ENCODE measurements around the gene CCNJL. TPM values are rescaled to one million over a fixed set of nuclear protein-coding genes. Genes with fewer than 3 reads are reported as not detected.
"Not testable (repeated sequence)": the region's sequence is repeated elsewhere in the genome, so short reads cannot be mapped to it uniquely, and the experiment has no call there.

The CCNJL gene
- total RNA-seq, 2 experiments from 2014 or later: not detected

GRCh38 chr5:160349249-160349934 is 37.0 kb upstream of the CCNJL start:
- DNase-seq: no peak
- no peaks in the 10 kb centered on the region for H3K9me3 Mint-ChIP-seq
- CTCF ChIA-PET: no interaction called here
- no peaks in the 10 kb centered on the region for H3K4me1 Mint-ChIP-seq (ENCODE audit: low read depth)
- intact Hi-C loops (cut with micrococcal nuclease): loop anchor here (5.0 to 10.0 kb wide), 2 partner anchors 87 to 905 kb away; no protein-coding TSS in a partner anchor
- no peaks in the 10 kb centered on the region for H3K36me3 Mint-ChIP-seq (ENCODE audit: low read depth)
- H3K27me3 Mint-ChIP-seq (ENCODE audit: low read depth): no peaks in the 10 kb centered on the region
- no peak overlapping the region for H3K4me3 Mint-ChIP-seq
- no peak overlapping the region for H3K27ac Mint-ChIP-seq

- H3K4me3 Mint-ChIP-seq: no peak overlapping the region
- no peak for DNase-seq
- no peaks in the 10 kb centered on the region for H3K9me3 Mint-ChIP-seq
- H3K27me3 Mint-ChIP-seq (ENCODE audit: low read depth): peaks cover 3% of the 10 kb centered on the region
- H3K36me3 Mint-ChIP-seq (ENCODE audit: low read depth): no peaks in the 10 kb centered on the region
- H3K4me1 Mint-ChIP-seq (ENCODE audit: low read depth): no peaks in the 10 kb centered on the region
- CTCF ChIA-PET: interaction anchor here (0.7 to 0.9 kb wide), 2 partner anchors 150 to 326 kb away, joined by 3 to 5 read pairs; no protein-coding TSS in a partner anchor
- H3K27ac Mint-ChIP-seq: no peak overlapping the region
- intact Hi-C loops (cut with micrococcal nuclease): loop anchor here (5.0 to 10.0 kb wide), 2 partner anchors 86 to 903 kb away; no protein-coding TSS in a partner anchor
These were observed 35.7 kb upstream of the CCNJL start for GRCh38 chr5:160348080-160348479.

- no peaks in the 10 kb centered on the region for H3K9me3 Mint-ChIP-seq
- no peaks in the 10 kb centered on the region for H3K4me1 Mint-ChIP-seq (ENCODE audit: low read depth)
- H3K27me3 Mint-ChIP-seq (ENCODE audit: low read depth): peaks cover 3% of the 10 kb centered on the region
- no peak overlapping the region for H3K4me3 Mint-ChIP-seq
- CTCF ChIA-PET: interaction anchor here (0.7 to 0.9 kb wide), 3 partner anchors 16 to 325 kb away, joined by 3 to 5 read pairs (median 5); no protein-coding TSS in a partner anchor
- H3K36me3 Mint-ChIP-seq (ENCODE audit: low read depth): no peaks in the 10 kb centered on the region
- intact Hi-C loops (cut with micrococcal nuclease): loop anchor here (5.0 to 10.0 kb wide), 2 partner anchors 85 to 903 kb away; no protein-coding TSS in a partner anchor
- H3K27ac Mint-ChIP-seq: no peak overlapping the region
- DNase-seq: no peak
These were observed 35.1 kb upstream of the CCNJL start for GRCh38 chr5:160347448-160347847.

GRCh38 chr5:160342413-160342941 is 30.1 kb upstream of the CCNJL start:
- Mint-ChIP-seq H3K36me3 (ENCODE audit: low read depth) (no peaks in the 10 kb centered on the region), H3K4me1 (ENCODE audit: low read depth) (no peaks in the 10 kb centered on the region), H3K27ac (no peak overlapping the region), H3K4me3 (no peak overlapping the region), H3K9me3 (no peaks in the 10 kb centered on the region), H3K27me3 (ENCODE audit: low read depth) (peaks cover 3% of the 10 kb centered on the region)
- CTCF ChIA-PET: interaction anchor here (0.6 to 5.5 kb wide), 9 partner anchors 9 to 730 kb away, joined by 3 to 49 read pairs (median 3); no protein-coding TSS in a partner anchor
- no peak for DNase-seq
- intact Hi-C loops (cut with micrococcal nuclease): loop anchor here (10.0 kb wide), 1 partner anchor 898 kb away; no protein-coding TSS in a partner anchor

- H3K36me3 Mint-ChIP-seq (ENCODE audit: low read depth): no peaks in the 10 kb centered on the region
- H3K4me3 Mint-ChIP-seq: no peak overlapping the region
- intact Hi-C loops (cut with micrococcal nuclease): loop anchor here (10.0 kb wide), 1 partner anchor 897 kb away; no protein-coding TSS in a partner anchor
- no peak for DNase-seq
- H3K4me1 Mint-ChIP-seq (ENCODE audit: low read depth): no peaks in the 10 kb centered on the region
- peaks cover 3% of the 10 kb centered on the region for H3K27me3 Mint-ChIP-seq (ENCODE audit: low read depth)
- CTCF ChIA-PET: interaction anchor here (5.4 to 5.5 kb wide), 2 partner anchors 143 to 318 kb away, joined by 49 read pairs; no protein-coding TSS in a partner anchor
- no peak overlapping the region for H3K27ac Mint-ChIP-seq
- H3K9me3 Mint-ChIP-seq: no peaks in the 10 kb centered on the region
These were observed 29.0 kb upstream of the CCNJL start for GRCh38 chr5:160341309-160341870.

- DNase-seq; H3K36me3 Mint-ChIP-seq (ENCODE audit: low read depth); H3K4me3 Mint-ChIP-seq; H3K4me1 Mint-ChIP-seq (ENCODE audit: low read depth); H3K27me3 Mint-ChIP-seq (ENCODE audit: low read depth); H3K9me3 Mint-ChIP-seq; H3K27ac Mint-ChIP-seq: not testable (repeated sequence)
- CTCF ChIA-PET: interaction anchor here (0.7 kb wide), 1 partner anchor 116 kb away, joined by 5 read pairs; no protein-coding TSS in a partner anchor
- intact Hi-C loops (cut with micrococcal nuclease): loop anchor here (10.0 kb wide), 1 partner anchor 896 kb away; no protein-coding TSS in a partner anchor
These were observed 28.1 kb upstream of the CCNJL start for GRCh38 chr5:160340513-160340912.

GRCh38 chr5:160339406-160340130 is 27.2 kb upstream of the CCNJL start:
- no peak overlapping the region for H3K27ac Mint-ChIP-seq
- H3K4me3 Mint-ChIP-seq: no peak overlapping the region
- H3K9me3 Mint-ChIP-seq: no peaks in the 10 kb centered on the region
- H3K4me1 Mint-ChIP-seq (ENCODE audit: low read depth): no peaks in the 10 kb centered on the region
- intact Hi-C loops (cut with micrococcal nuclease): loop anchor here (10.0 kb wide), 1 partner anchor 895 kb away; no protein-coding TSS in a partner anchor
- no peaks in the 10 kb centered on the region for H3K36me3 Mint-ChIP-seq (ENCODE audit: low read depth)
- no peak for DNase-seq
- CTCF ChIA-PET: no interaction called here
- H3K27me3 Mint-ChIP-seq (ENCODE audit: low read depth): peaks cover 3% of the 10 kb centered on the region

GRCh38 chr5:160334716-160335115 is 22.4 kb upstream of the CCNJL start:
- H3K27me3 Mint-ChIP-seq (ENCODE audit: low read depth); intact Hi-C loops (cut with micrococcal nuclease): not testable (repeated sequence)
- CTCF ChIA-PET: interaction anchor here (1.3 kb wide), 1 partner anchor 11 kb away, joined by 5 read pairs; no protein-coding TSS in a partner anchor

GRCh38 chr5:160333721-160334120 is 21.4 kb upstream of the CCNJL start:
- no peak overlapping the region for H3K4me3 Mint-ChIP-seq
- H3K36me3 Mint-ChIP-seq (ENCODE audit: low read depth): no peaks in the 10 kb centered on the region
- intact Hi-C loops (cut with micrococcal nuclease): no loop called here
- no peak overlapping the region for H3K27ac Mint-ChIP-seq
- CTCF ChIA-PET: interaction anchor here (0.8 to 1.3 kb wide), 3 partner anchors 9 to 211 kb away, joined by 3 to 5 read pairs (median 4); no protein-coding TSS in a partner anchor
- DNase-seq: no peak
- H3K9me3 Mint-ChIP-seq: no peaks in the 10 kb centered on the region
- H3K27me3 Mint-ChIP-seq (ENCODE audit: low read depth): no peaks in the 10 kb centered on the region
- H3K4me1 Mint-ChIP-seq (ENCODE audit: low read depth): peaks cover 6% of the 10 kb centered on the region

More at GRCh38 chr5:160334716-160335115, 22.4 kb upstream of the CCNJL start:
- H3K4me1 Mint-ChIP-seq (ENCODE audit: low read depth); H3K36me3 Mint-ChIP-seq (ENCODE audit: low read depth); DNase-seq; H3K27ac Mint-ChIP-seq; H3K9me3 Mint-ChIP-seq; H3K4me3 Mint-ChIP-seq: not testable (repeated sequence)

GRCh38 chr5:160330212-160330611 is 17.8 kb upstream of the CCNJL start:
- CTCF ChIA-PET: no interaction called here
- intact Hi-C loops (cut with micrococcal nuclease): no loop called here
- DNase-seq: no peak
- no peaks in the 10 kb centered on the region for H3K9me3 Mint-ChIP-seq
- no peaks in the 10 kb centered on the region for H3K27me3 Mint-ChIP-seq (ENCODE audit: low read depth)
- H3K4me1 Mint-ChIP-seq (ENCODE audit: low read depth): peaks cover 6% of the 10 kb centered on the region
- H3K4me3 Mint-ChIP-seq: no peak overlapping the region
- H3K36me3 Mint-ChIP-seq (ENCODE audit: low read depth): no peaks in the 10 kb centered on the region
- no peak overlapping the region for H3K27ac Mint-ChIP-seq

- H3K9me3 Mint-ChIP-seq: no peaks in the 10 kb centered on the region
- H3K4me1 Mint-ChIP-seq (ENCODE audit: low read depth): peaks cover 6% of the 10 kb centered on the region
- DNase-seq: no peak
- CTCF ChIA-PET: interaction anchor here (0.6 kb wide), 1 partner anchor 104 kb away, joined by 3 read pairs; no protein-coding TSS in a partner anchor
- intact Hi-C loops (cut with micrococcal nuclease): no loop called here
- peaks cover 2% of the 10 kb centered on the region for H3K27me3 Mint-ChIP-seq (ENCODE audit: low read depth)
- no peaks in the 10 kb centered on the region for H3K36me3 Mint-ChIP-seq (ENCODE audit: low read depth)
- no peak overlapping the region for H3K27ac Mint-ChIP-seq
- H3K4me3 Mint-ChIP-seq: no peak overlapping the region
These were observed 15.5 kb upstream of the CCNJL start for GRCh38 chr5:160327818-160328217.

- Mint-ChIP-seq H3K9me3 (no peaks in the 10 kb centered on the region), H3K4me3 (no peak overlapping the region), H3K36me3 (ENCODE audit: low read depth) (no peaks in the 10 kb centered on the region), H3K27me3 (ENCODE audit: low read depth) (peaks cover 2% of the 10 kb centered on the region), H3K27ac (no peak overlapping the region), H3K4me1 (ENCODE audit: low read depth) (peaks cover 6% of the 10 kb centered on the region)
- intact Hi-C loops (cut with micrococcal nuclease): no loop called here
- DNase-seq: no peak
- CTCF ChIA-PET: interaction anchor here (0.6 kb wide), 1 partner anchor 103 kb away, joined by 3 read pairs; no protein-coding TSS in a partner anchor
These were observed 14.6 kb upstream of the CCNJL start for GRCh38 chr5:160326981-160327380.

Data from activated naive CD4-positive, alpha-beta T cell treated with anti-CD3 and anti-CD28 coated beads for 36 hours (primary cell).